ENCODE data around the gene MPPE1.

MPPE1 gene

DNA sequence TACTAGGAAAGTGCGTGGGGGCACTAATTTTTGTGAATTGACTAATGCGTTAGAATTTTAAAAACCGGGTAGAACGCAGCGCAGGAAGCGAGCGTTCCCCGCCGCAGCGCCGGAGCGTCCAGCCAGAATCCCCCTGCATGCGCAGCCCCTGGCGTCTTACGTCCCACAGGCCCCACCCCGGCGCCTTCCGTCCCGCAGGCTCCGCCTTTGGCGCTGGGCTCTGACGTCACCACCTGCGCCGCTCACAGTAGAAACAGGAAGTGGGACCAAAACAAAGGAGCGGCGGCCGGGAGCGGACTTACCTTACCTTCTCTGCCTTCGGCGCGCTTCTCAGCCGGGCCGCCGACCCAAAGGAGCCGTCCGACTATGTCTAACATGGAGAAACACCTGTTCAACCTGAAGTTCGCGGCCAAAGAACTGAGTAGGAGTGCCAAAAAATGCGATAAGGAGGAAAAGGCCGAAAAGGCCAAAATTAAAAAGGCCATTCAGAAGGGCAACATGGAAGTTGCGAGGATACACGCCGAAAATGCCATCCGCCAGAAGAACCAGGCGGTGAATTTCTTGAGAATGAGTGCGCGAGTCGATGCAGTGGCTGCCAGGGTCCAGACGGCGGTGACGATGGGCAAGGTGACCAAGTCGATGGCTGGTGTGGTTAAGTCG is 56.8 kb downstream of the MPPE1 start, which contains the start of gene CHMP1B:
Gene CHMP1B (plus strand): TSS at position 268 of the 660 bp plus-strand sequence. CDS start 99 bp downstream, at position 367.
- peak; percentile 96 for DNase-seq

- peak in 1 of 2 donors; percentile 75 for DNase-seq
Observed at GRCh38 chr18:11850821-11851145, 57.3 kb downstream of the MPPE1 start.

DNA sequence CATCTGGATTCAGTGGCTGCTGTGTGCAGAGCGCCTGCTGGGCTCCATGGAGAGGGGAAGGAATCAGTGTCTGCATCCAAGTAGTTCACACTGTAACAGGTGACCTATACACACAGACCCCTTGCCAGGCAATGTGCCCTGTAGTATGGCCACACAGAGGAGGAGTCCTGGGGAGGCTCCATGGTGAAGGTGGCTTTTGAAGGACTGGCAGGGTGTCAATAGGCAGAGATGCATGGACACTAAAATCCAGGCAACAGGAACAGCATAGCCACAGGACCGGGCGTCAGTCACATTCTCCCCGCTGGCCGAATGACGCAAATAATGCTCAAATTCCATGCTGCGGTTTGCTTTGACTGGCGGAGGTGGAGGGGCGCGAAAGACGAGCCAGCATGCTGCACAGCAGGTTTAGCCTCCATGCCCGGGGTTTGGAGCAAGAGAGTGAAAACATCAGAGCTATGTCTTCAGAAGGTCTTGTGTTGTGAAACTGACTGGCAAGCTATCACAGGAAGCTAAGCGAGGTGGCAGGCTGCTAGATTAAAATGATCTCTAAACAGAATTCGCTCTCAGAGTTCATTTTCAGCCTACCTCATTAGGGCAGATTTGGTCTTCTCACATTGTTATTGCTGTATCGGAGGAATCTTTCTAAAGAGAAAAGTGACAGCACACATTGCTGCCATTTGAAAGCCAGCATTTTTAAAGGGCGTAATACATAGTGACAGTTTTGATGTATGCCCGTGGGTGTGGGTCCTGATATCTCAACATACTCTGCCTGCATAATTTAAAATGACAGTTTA is 58.1 kb downstream of the MPPE1 start:
- DNase-seq = peak; percentile 63 to 66

- DNase-seq = no peak
Observed at GRCh38 chr18:11849279-11849678, 58.8 kb downstream of the MPPE1 start.

DNA sequence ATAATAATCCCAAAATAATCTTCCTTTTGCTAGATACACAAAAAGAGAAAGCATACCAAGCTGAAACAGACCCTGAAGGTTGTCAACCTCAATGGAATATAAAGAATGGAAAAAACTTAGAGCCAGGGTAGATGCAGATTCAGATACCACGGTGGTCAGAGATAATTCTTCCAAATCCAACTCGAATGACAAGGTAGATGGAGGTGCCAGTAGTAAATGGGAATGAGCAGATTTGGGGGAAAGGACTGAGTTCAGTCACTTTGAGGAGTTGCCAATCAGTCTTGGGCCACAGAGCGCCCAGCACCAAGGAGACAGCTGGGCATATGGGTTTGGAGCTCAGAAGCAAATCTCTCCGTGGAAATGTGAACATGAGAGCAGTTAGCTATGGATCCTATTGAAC is 60.3 kb downstream of the MPPE1 start:
- no peak for DNase-seq

- DNase-seq = no peak
Observed at GRCh38 chr18:11845654-11846053, 62.5 kb downstream of the MPPE1 start.

DNA sequence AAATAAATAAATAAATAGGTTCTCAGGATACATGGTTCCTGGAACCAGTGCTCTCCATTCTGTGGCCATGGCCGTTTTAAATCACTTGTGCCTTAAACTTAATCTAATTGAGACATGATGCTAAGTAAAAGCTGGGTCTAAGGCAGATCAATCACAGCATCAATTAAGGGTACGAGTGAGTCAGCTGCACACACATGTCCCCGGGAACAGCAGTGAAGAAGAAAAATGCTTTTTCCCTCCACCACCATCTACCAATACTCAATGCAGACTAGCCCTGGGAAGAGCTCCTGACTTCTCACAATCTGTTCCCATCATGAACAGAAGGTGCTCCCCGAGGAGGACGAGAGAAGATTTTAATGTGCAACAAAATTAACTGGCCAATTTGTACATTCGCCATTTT is 63.7 kb downstream of the MPPE1 start:
- DNase-seq = no peak

DNA sequence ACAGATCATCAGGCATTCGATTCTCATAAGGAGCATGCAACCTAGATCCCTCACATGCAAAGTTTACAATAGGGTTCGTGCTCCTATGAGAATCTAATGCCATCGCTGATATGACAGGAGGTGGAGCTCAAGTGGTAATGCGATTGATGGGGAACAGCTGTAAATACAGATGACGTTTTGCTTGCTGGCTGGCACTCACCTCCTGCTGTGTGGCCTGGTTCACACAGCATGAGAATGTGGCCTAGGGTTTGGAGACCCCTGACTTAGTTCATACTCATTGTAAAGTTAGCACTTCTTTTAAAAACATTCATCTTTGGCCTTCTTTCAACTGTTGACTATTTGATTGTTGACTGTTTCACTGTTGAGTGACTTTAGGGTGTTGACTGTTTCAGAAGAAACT is 65.6 kb downstream of the MPPE1 start:
- no peak for DNase-seq

DNA sequence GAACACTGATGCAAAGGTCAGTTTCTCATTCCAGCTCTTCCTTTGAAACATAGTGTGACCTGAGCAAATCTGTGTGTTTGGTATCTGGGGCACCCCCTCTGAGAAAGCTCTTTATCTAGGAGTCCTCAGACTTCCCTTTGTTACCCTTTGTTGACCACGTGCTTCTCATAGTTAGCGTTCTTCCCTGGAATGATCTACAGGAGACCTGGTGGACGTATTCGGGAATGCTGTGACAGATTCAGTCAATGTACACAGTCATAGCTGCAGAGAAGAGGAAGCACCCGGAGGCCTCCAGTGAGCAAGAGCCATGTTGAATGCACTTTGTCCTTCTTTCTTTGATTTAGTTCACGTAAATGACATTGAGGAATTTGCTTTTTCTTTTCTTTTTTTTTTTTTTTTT is 67.6 kb downstream of the MPPE1 start:
- no peak for DNase-seq

- no peak for DNase-seq
Observed at GRCh38 chr18:11839556-11839955, 68.6 kb downstream of the MPPE1 start.

DNA sequence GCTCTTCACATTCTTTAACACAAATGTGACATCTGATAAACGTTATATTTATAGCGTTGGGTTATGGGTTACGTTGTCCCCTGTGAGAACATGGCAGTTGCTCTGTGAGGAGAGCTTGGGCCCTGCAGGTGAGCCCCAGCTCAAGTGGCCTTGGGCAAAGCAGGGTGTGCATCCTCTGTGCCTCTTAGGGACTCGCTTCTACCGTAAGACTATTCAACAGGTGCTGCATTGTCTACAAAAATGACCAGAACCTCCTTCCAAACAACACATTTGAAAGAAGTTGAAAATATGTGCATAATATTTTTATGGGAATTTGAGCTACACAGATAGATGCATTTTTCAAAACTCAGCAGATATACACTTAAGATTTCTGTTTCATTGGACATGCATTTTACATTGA is 73.3 kb downstream of the MPPE1 start:
- DNase-seq = no peak

Data from CD4-positive, alpha-beta T cell treated with Interferon alpha-2 for 1 hour (primary cell).